ENCODE results near the gene P2RX6. TPM values are rescaled to one million over a fixed set of nuclear protein-coding genes. Genes with fewer than 3 reads are reported as not detected.
"Not testable (repeated sequence)": the region's sequence is repeated elsewhere in the genome, so short reads cannot be mapped to it uniquely, and the experiment has no call there.

Gene P2RX6
- total RNA-seq, 1 donor from 2014 or later, result 0.07 TPM

DNA sequence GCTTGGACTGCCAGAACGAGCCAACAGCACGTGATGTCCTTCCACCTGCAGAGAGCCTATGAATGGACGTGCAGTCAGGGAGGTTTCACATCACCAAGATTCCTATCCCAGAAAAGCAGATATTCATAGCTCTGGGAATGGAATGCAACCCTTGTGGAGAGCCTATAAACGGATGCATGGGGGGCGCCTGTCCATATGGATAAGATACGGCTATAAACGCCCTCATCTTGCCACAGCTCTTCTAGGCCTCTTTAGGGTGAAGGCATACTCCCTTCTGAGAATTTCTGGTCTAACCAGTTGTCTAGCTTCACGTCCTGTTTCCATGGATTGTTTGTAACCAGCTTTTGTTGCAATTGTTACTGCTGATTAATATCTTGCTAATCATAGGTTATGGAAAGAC lies 56.8 kb downstream of the P2RX6 start:
- H3K36me3 Mint-ChIP-seq (ENCODE audit: low read depth); intact Hi-C loops (cut with micrococcal nuclease); DNase-seq (ENCODE audit: low spot score); H3K27ac Mint-ChIP-seq; H3K27me3 Mint-ChIP-seq (ENCODE audit: low read depth); H3K4me1 Mint-ChIP-seq (ENCODE audit: low read depth); H3K4me3 Mint-ChIP-seq (ENCODE audit: low read depth); H3K9me3 Mint-ChIP-seq: not testable (repeated sequence)

GRCh38 chr22:21073023-21073422 lies 58.1 kb downstream of the P2RX6 start:
- Mint-ChIP-seq H3K9me3 (no peaks in the 10 kb centered on the region), H3K4me3 (ENCODE audit: low read depth) (no peak overlapping the region), H3K27me3 (ENCODE audit: low read depth) (no peaks in the 10 kb centered on the region), H3K27ac (no peak overlapping the region), H3K36me3 (ENCODE audit: low read depth) (no peaks in the 10 kb centered on the region), H3K4me1 (ENCODE audit: low read depth) (peaks cover 4% of the 10 kb centered on the region)
- no peak for DNase-seq (ENCODE audit: low spot score)
- intact Hi-C loops (cut with micrococcal nuclease), result no loop called here

GRCh38 chr22:21073482-21073881 lies 58.5 kb downstream of the P2RX6 start:
- no peaks in the 10 kb centered on the region for H3K27me3 Mint-ChIP-seq (ENCODE audit: low read depth)
- no peaks in the 10 kb centered on the region for H3K4me1 Mint-ChIP-seq (ENCODE audit: low read depth)
- H3K4me3 Mint-ChIP-seq (ENCODE audit: low read depth), result no peak overlapping the region
- H3K36me3 Mint-ChIP-seq (ENCODE audit: low read depth), result no peaks in the 10 kb centered on the region
- intact Hi-C loops (cut with micrococcal nuclease), result no loop called here
- no peaks in the 10 kb centered on the region for H3K9me3 Mint-ChIP-seq
- H3K27ac Mint-ChIP-seq, result no peak overlapping the region
- no peak for DNase-seq (ENCODE audit: low spot score)

GRCh38 chr22:21074102-21074715 lies 59.2 kb downstream of the P2RX6 start:
- Mint-ChIP-seq H3K27me3 (ENCODE audit: low read depth) (no peaks in the 10 kb centered on the region), H3K27ac (no peak overlapping the region), H3K9me3 (no peaks in the 10 kb centered on the region), H3K4me1 (ENCODE audit: low read depth) (no peaks in the 10 kb centered on the region), H3K36me3 (ENCODE audit: low read depth) (no peaks in the 10 kb centered on the region), H3K4me3 (ENCODE audit: low read depth) (no peak overlapping the region)
- no peak for DNase-seq (ENCODE audit: low spot score)
- intact Hi-C loops (cut with micrococcal nuclease), result no loop called here

GRCh38 chr22:21075516-21076138 lies 60.7 kb downstream of the P2RX6 start:
- H3K9me3 Mint-ChIP-seq, result no peaks in the 10 kb centered on the region
- no peak overlapping the region for H3K4me3 Mint-ChIP-seq (ENCODE audit: low read depth)
- intact Hi-C loops (cut with micrococcal nuclease), result no loop called here
- H3K36me3 Mint-ChIP-seq (ENCODE audit: low read depth), result no peaks in the 10 kb centered on the region
- H3K27me3 Mint-ChIP-seq (ENCODE audit: low read depth), result no peaks in the 10 kb centered on the region
- no peak overlapping the region for H3K27ac Mint-ChIP-seq
- no peaks in the 10 kb centered on the region for H3K4me1 Mint-ChIP-seq (ENCODE audit: low read depth)
- DNase-seq (ENCODE audit: low spot score), result no peak

DNA sequence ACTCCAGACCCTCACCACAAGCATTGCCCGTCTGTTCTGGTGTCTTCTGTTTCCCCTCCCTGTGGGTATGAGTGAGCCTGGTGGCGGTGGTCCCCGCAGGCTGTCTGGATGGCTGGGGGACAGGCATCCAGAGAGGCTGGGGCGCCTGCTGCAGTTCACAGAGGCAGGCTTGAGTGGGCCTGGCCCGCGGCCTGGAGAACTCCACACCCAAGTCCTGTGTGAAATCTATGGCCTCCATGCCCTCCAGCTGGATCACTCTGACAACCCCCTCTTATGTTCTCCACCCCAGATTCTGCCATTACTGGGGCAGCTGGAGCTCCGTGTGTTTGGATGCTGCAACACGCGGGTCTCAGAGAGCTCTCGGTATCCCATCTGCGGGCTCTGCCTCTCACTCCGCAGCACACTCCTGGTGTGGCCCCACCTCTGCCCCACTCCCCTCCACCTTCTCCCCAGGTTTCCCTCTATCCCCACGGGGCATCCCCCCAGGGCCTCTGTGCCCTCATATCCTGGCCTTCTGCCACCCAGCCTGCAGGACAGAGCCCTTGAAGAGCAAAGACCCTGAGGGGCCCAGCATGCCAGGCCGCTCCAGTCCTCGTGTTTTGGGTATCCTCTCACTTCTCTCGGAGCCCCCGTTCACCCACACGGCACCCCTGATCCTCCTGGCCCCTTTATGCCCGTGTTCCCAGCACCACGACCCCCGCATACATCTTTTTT lies 62.1 kb downstream of the P2RX6 start:
- H3K4me1 Mint-ChIP-seq (ENCODE audit: low read depth), result no peaks in the 10 kb centered on the region
- H3K4me3 Mint-ChIP-seq (ENCODE audit: low read depth), result no peak overlapping the region
- intact Hi-C loops (cut with micrococcal nuclease), result no loop called here
- no peak overlapping the region for H3K27ac Mint-ChIP-seq
- no peaks in the 10 kb centered on the region for H3K9me3 Mint-ChIP-seq
- no peaks in the 10 kb centered on the region for H3K27me3 Mint-ChIP-seq (ENCODE audit: low read depth)
- no peaks in the 10 kb centered on the region for H3K36me3 Mint-ChIP-seq (ENCODE audit: low read depth)
- DNase-seq (ENCODE audit: low spot score), result no peak

Other genes starting within 250 kb of the P2RX6 start
- not detected in 2 replicates for gene SERPIND1, start 241.1 kb upstream of the P2RX6 start, total RNA-seq
- gene PI4KA, start 156.4 kb upstream of the P2RX6 start, total RNA-seq, result 73.4 and 77.7 TPM in 2 replicates
- gene SNAP29, start 156.2 kb upstream of the P2RX6 start, total RNA-seq, result 24.2 and 31.4 TPM in 2 replicates
- 79.2 and 80.1 TPM in 2 replicates for gene CRKL, start 97.8 kb upstream of the P2RX6 start, total RNA-seq
- gene AIFM3, start 47.9 kb upstream of the P2RX6 start, total RNA-seq, result 0.23 and 0.30 TPM in 2 replicates
- 64.7 and 68.4 TPM in 2 replicates for gene LZTR1, start 32.9 kb upstream of the P2RX6 start, total RNA-seq
- gene THAP7, start 13.0 kb upstream of the P2RX6 start, total RNA-seq, result 25.8 and 25.9 TPM in 2 replicates
- gene SLC7A4, start 17.4 kb downstream of the P2RX6 start, total RNA-seq, result 0.07 TPM in 1 of 2 replicates, not detected in the other
- 0.23 TPM in 1 of 2 replicates, not detected in the other for gene LRRC74B, start 30.8 kb downstream of the P2RX6 start, total RNA-seq